Bronchial epithelial cell (primary cell): Measurements from ENCODE around the gene MUC15. TPM values are rescaled to one million over a fixed set of nuclear protein-coding genes. Genes with fewer than 3 reads are reported as not detected.

Source experiments
- DNase-seq: peaks from one replicate; pipeline ENCODE4 v3.0.0-alpha.2; 2010; ENCODE audit warnings: low read depth
- FAIRE-seq: peaks from 2 replicates; lab custom pipeline; 2011; peaks lifted over from hg19 to GRCh38; lab: Jason Lieb, UNC
- H3K27me3 ChIP-seq: 2 replicates; pipeline ENCODE4 v1.5.1; 2011; ENCODE audit warnings: low read length; ENCODE audit not compliant: control insufficient read depth, insufficient read depth
- H3K36me3 ChIP-seq: 2 replicates; pipeline ENCODE4 v1.5.1; 2011; ENCODE audit warnings: low read length; ENCODE audit not compliant: control insufficient read depth, insufficient read depth
- H3K4me3 ChIP-seq: 2 replicates; pipeline ENCODE4 v1.5.1; 2011; ENCODE audit warnings: mild to moderate bottlenecking, low read depth, low read length, control low read depth
- total RNA-seq: library from RNA; depleted of rRNA; stranded (reverse); fragments of >200 nt; gene quantifications from 2 replicates; pipeline ENCODE4 v1.2.1, GENCODE V29; 2014
- TF ChIP-seq, protein P1 (sequence below): IDR thresholded peaks from 2 replicates; pipeline ENCODE4 v1.5.1; 2011; ENCODE audit warnings: mild to moderate bottlenecking, moderate library complexity, low read length, control low read depth, inconsistent platforms; ENCODE audit not compliant: insufficient read depth, severe bottlenecking

Gene MUC15
- total RNA-seq, 1 donor from 2014 or later, result 0.53 TPM

DNA sequence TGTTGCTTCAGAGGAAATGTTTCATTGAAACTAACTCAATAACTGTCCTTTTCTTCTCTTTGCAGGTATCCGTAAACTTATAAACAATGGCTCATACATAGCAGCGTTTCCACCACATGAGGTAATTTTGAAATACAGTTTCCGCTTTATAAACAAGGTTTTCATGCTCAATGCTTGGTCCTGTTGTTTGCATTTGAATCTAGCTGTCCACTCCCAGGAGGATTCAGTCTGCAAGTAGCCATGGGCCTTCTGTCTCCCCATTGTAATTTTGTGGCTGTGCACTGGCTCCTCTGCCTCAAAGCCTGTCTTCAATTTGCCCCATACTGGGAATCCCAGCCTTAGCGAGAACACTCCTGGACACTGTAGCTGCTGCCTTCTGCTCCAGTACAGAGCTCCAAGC lies 34.7 kb downstream of the MUC15 start:
- Histone ChIP-seq H3K36me3 (no peaks in the 10 kb centered on the region), H3K27me3 (no peaks in the 10 kb centered on the region), H3K4me3 (no peak overlapping the region)
- TF ChIP-seq, protein P1, sequence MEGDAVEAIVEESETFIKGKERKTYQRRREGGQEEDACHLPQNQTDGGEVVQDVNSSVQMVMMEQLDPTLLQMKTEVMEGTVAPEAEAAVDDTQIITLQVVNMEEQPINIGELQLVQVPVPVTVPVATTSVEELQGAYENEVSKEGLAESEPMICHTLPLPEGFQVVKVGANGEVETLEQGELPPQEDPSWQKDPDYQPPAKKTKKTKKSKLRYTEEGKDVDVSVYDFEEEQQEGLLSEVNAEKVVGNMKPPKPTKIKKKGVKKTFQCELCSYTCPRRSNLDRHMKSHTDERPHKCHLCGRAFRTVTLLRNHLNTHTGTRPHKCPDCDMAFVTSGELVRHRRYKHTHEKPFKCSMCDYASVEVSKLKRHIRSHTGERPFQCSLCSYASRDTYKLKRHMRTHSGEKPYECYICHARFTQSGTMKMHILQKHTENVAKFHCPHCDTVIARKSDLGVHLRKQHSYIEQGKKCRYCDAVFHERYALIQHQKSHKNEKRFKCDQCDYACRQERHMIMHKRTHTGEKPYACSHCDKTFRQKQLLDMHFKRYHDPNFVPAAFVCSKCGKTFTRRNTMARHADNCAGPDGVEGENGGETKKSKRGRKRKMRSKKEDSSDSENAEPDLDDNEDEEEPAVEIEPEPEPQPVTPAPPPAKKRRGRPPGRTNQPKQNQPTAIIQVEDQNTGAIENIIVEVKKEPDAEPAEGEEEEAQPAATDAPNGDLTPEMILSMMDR, result no peak
- DNase-seq, result no peak
- peak; percentile 23 for FAIRE-seq

DNA sequence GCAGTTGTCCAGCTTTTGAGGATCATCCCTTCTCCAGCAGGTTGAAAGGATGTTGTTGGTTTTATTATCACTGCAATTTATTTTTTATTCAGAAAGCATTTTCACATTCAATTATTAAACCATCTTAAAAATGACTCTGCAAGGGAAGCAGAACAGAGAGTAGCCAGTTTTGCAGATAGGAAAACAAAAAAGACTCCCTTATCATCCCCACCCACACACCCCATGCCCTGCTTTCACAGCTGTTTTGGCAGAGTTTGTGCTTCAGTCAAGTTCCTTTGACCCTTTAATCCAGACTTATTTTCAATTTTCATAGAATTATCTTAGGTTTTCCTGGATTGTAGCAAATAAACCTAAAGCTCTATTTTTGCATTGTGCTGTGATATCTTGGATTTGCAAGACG lies 44.4 kb downstream of the MUC15 start:
- Histone ChIP-seq H3K4me3 (no peak overlapping the region), H3K27me3 (no peaks in the 10 kb centered on the region), H3K36me3 (no peaks in the 10 kb centered on the region)
- DNase-seq, result no peak
- TF ChIP-seq, protein P1, result no peak
- FAIRE-seq, result no peak

DNA sequence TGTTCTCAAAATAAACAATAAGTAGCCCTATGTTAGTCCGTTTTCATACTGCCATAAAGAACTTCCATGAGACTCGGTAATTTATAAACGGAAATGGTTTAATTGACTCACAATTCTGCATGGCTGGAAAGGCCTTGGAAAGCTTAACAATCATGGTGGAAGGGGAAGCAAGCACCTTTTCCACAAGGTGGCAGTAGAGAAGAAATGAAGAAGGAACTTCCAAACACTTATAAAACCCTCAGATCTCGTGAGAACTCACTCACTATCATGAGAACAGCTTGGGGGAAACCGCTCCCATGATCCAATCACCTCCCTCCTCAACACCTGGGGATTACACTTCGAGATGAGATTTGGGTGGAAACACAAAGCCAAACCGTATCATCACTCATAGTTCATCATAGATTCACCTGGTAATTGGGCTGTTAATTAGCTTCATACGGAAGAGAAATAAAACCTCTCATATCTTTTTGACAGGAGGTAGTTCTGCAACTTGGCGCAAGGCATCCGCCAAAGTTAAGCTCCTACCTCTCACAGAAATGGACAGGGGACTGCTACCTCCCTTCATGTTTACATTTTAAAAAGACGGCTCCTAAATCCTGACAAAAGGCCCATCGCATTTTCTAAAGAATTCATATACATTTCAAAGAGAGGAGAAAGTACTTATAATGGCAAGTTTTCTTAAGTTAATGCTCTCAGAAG lies 49.0 kb downstream of the MUC15 start:
- FAIRE-seq, result no peak
- peak; percentile 63 for DNase-seq
- TF ChIP-seq, protein P1, result peak; percentile 59

DNA sequence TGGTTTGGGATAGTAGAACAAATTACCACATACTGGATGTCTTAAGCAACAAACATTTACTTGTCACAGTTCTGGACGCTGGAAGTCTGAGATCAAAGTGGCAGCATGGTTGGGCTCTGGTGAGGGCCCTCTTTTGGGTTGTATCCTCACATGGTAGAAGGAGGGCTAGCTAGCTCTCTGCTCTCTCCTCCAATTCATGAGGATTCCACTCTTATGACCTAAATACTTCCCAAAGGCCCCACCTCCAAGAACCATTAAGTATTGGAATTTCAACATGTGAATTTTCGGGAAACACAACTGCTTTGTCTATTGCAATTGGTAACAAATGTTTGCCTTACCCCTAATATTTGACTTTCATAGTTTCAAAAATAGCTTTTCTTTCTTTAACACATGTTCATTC lies 52.6 kb downstream of the MUC15 start:
- DNase-seq (no peak), FAIRE-seq (no peak)
- TF ChIP-seq, protein P1, result no peak
- Histone ChIP-seq H3K27me3 (no peaks in the 10 kb centered on the region), H3K4me3 (no peak overlapping the region), H3K36me3 (no peaks in the 10 kb centered on the region)

More for the DNA sequence above, 49.0 kb downstream of the MUC15 start:
- H3K36me3 ChIP-seq, result no peaks in the 10 kb centered on the region
- H3K4me3 ChIP-seq, result no peak overlapping the region
- H3K27me3 ChIP-seq, result no peaks in the 10 kb centered on the region

DNA sequence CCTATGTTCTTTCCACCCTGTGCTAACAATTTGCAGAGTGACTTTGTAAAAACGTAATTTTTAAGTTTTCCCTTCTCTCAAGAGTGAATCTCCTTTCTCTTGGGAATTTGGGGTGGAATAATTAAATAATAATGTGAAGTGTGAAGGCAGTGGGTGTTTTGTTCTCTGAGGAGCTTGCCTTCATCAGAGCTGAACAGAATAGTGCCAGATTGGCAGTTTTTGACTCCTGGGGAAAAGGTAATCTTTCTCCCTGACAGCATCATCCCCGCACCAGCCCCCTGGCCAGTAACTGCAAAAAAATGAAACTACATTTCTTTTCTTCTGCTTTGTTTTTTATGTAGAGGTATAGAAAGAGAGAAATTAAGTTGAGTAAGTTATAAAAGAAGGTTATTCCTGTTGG lies 59.9 kb downstream of the MUC15 start:
- TF ChIP-seq, protein P1, result no peak
- FAIRE-seq, result no peak
- DNase-seq, result no peak
- Histone ChIP-seq H3K27me3 (no peaks in the 10 kb centered on the region), H3K4me3 (no peak overlapping the region), H3K36me3 (no peaks in the 10 kb centered on the region)

DNA sequence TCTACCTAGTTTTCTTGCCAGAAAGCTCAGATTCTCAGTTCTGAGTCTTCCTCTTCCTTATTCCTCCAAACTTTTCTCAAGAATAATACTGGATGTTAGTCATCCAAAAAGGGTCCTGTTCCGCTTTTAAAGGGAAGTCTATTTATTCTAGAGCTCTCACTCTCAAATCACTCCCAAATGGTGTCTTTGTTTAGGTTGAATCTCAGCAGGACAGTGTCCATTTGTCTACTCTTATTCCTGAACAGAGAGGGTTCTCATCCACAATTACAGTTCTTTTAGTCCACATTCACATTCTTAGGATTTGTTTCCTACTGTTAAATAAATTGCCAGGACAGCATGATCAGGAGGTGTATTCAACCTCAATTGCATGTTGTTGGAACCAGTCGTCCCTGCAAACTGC lies 61.3 kb downstream of the MUC15 start:
- Histone ChIP-seq H3K27me3 (no peaks in the 10 kb centered on the region), H3K4me3 (no peak overlapping the region), H3K36me3 (no peaks in the 10 kb centered on the region)
- TF ChIP-seq, protein P1, result no peak
- DNase-seq (no peak), FAIRE-seq (no peak)
